K562 (cell line): Measurements from ENCODE around the gene TRMT112. TPM values are rescaled to one million over a fixed set of nuclear protein-coding genes. Genes with fewer than 3 reads are reported as not detected.
A peak's percentile ranks its signal among the peaks of the same experiment; 100 is the strongest.

ENCODE experiments used
- C11orf30 ChIP-seq: fragments of 450-650 bp; IDR thresholded peaks from 2 replicates; pipeline ENCODE4 v1.6.1; 2016; ENCODE audit warnings: low read depth, mild to moderate bottlenecking
- CREM ChIP-seq: IDR thresholded peaks from 2 replicates; pipeline ENCODE4 v1.6.1; 2014; ENCODE audit warnings: antibody characterized with exemption, low read depth
- ETV6 ChIP-seq, 3 experiments: fragments of 150-350 bp in 1 of 3; sonication (generic) in 1 of 3; formaldehyde crosslinking in 1 of 3; IDR thresholded peaks; 2 replicates each; pipeline versions ENCODE4 v1.6.1 to v1.8.0; 2014 to 2022; ENCODE audit warnings: borderline replicate concordance in 2 of 3, low read depth in 2 of 3, antibody characterized with exemption in 1 of 3, low read length in 1 of 3, mild to moderate bottlenecking in 1 of 3, missing genetic modification reagents in 1 of 3
- FOXK2 ChIP-seq, 2 experiments: fragments of 450-650 bp; IDR thresholded peaks in 1 of 2; conservative IDR thresholded peaks in 1 of 2; 2 replicates each; pipeline ENCODE4 v1.6.1; 2016; ENCODE audit warnings: low read depth in 2 of 2, mild to moderate bottlenecking in 1 of 2
- IFI16 ChIP-seq: fragments of 250-450 bp; sonication (Bioruptor Pico); IDR thresholded peaks from 2 replicates; pipeline ENCODE4 v2.1.2; 2022; ENCODE audit warnings: mild to moderate bottlenecking, inconsistent platforms
- KAT7 ChIP-seq: sonication (generic); formaldehyde crosslinking; IDR thresholded peaks from 2 replicates; pipeline ENCODE4 v1.8.0; 2022; ENCODE audit warnings: missing genetic modification reagents, mild to moderate bottlenecking, borderline replicate concordance
- MAFG ChIP-seq: fragments of 450-650 bp; conservative IDR thresholded peaks from 2 replicates; pipeline ENCODE4 v1.6.1; 2016; ENCODE audit warnings: missing genetic modification characterization, missing compliant biosample characterization
- MTA3 ChIP-seq: fragments of 450-650 bp; formaldehyde crosslinking; IDR thresholded peaks from 2 replicates; pipeline ENCODE4 v1.6.1; 2017; ENCODE audit warnings: mild to moderate bottlenecking, borderline replicate concordance
- POLR2AphosphoS5 ChIP-seq: IDR thresholded peaks from 2 replicates; pipeline ENCODE4 v1.6.1; 2011; ENCODE audit warnings: mild to moderate bottlenecking, low read depth, low read length, moderate library complexity; ENCODE audit not compliant: control insufficient read depth, insufficient read depth
- U2AF1 ChIP-seq: fragments of 200-400 bp; formaldehyde crosslinking; optimal IDR thresholded peaks from 2 replicates; pipeline ENCODE3; 2017; ENCODE audit warnings: mild to moderate bottlenecking, low read depth, low read length, moderate library complexity
- ZNF24 ChIP-seq: fragments of 450-650 bp; IDR thresholded peaks from 2 replicates; pipeline ENCODE4 v1.6.1; 2016
- ZNF407 ChIP-seq: fragments of 450-650 bp; IDR thresholded peaks from 2 replicates; pipeline ENCODE4 v1.6.1; 2016; ENCODE audit warnings: low read depth
- polyA plus RNA-seq, 8 experiments: library from polyadenylated mRNA; depleted of rRNA in 4 of 8; stranded (reverse) in 5 of 8; unstranded in 3 of 8; fragments of >200 nt; fragmentation: Nextera tagmentation in 2 of 8; fragmentation: Illumina TruSeq in 1 of 8; extraction: Ambion mirVana in 2 of 8; extraction: Trizol in 1 of 8; gene quantifications; 2 replicates each; pipeline versions ENCODE4 v1.2.1 to v1.2.3, GENCODE V29; 2011 to 2014; ENCODE audit warnings: inconsistent platforms in 1 of 8, missing spikeins in 1 of 8
- total RNA-seq, 7 experiments: library from RNA; depleted of rRNA in 6 of 7; stranded (reverse); fragments of >200 nt in 6 of 7; fragmentation: Illumina TruSeq in 2 of 7; extraction: Trizol in 2 of 7; gene quantifications; 2 replicates each; pipeline versions ENCODE4 v1.2.1 to v1.2.3, GENCODE V29; 2011 to 2021; ENCODE audit warnings: low replicate concordance in 1 of 7
- TF ChIP-seq, protein P1 (sequence below), 2 experiments: fragments of 450-650 bp; conservative IDR thresholded peaks; 2 replicates each; pipeline ENCODE4 v1.6.1; 2017; ENCODE audit warnings: mild to moderate bottlenecking in 2 of 2, moderate library complexity in 2 of 2
- TF ChIP-seq, protein P2 (sequence below): fragments of 250-450 bp; sonication (Bioruptor Pico); IDR thresholded peaks from 2 replicates; pipeline ENCODE4 v1.8.0; 2021; ENCODE audit warnings: borderline replicate concordance, mild to moderate bottlenecking, moderate library complexity; ENCODE audit not compliant: poor library complexity, severe bottlenecking

The TRMT112 gene
- total and polyA plus RNA-seq, 9 of the 15 experiments (the other 6 are each of a cell fraction or from before 2014, with no cell fraction given): 162 to 444 (median 300) TPM

DNA sequence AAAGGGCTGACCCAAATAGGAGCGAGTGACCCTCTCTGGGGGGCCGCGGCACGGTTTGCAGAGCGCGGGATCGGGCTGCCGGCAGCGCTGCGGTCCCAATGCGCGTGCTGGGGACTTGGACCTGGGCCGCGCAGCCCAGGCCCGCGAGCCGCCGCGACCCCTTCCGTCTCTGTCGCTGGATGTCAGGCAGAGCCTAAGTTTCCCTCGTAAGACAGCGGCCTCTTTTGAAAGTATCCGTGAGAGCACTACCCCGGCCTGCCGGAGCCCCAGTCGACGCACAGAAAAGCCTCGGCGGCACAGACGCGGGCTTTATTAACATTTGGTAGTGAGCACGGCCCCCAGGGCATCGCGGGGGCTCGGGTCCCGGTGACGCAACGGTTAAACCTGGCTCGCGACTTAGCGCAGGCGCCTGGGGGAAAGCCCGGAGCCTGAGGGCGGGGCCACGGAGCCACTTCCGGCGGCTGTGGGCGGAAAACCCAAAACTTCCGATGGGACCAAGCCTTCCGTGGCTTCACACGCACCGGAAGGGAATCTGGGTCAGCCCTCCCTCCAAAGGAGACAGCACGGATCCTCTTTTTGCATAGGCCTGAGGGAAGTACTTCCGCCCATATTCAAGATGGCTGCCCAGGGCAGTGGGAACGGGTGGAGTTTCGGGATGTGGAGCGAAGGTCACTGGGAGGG lies 47.7 kb downstream of the TRMT112 start (continued):
- peak; percentile 82 for TF ChIP-seq MTA3
- TF ChIP-seq ETV6 (IDR thresholded peaks at IDR 0.05; ENCODE audit: borderline replicate concordance in 1 of 2, low read depth in 2 of 2, low read length in 1 of 2): peak; percentile 43 to 49; a peak in 1 of 4 replicates
- 0 out of 2 replicates have a peak, but pooled peaks have one; percentile 65 for TF ChIP-seq ETV6 (CRISPR knock-in tag; IDR thresholded peaks at IDR 0.05; ENCODE audit: borderline replicate concordance)
- TF ChIP-seq, protein P1, sequence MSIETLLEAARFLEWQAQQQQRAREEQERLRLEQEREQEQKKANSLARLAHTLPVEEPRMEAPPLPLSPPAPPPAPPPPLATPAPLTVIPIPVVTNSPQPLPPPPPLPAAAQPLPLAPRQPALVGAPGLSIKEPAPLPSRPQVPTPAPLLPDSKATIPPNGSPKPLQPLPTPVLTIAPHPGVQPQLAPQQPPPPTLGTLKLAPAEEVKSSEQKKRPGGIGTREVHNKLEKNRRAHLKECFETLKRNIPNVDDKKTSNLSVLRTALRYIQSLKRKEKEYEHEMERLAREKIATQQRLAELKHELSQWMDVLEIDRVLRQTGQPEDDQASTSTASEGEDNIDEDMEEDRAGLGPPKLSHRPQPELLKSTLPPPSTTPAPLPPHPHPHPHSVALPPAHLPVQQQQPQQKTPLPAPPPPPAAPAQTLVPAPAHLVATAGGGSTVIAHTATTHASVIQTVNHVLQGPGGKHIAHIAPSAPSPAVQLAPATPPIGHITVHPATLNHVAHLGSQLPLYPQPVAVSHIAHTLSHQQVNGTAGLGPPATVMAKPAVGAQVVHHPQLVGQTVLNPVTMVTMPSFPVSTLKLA (conservative IDR thresholded peaks at IDR 0.05): peak in 1 of 2 experiments; percentile 83; a peak in 2 of 4 replicates
- peak; percentile 70; the same call in 1 of the 2 replicates for TF ChIP-seq KAT7 (CRISPR knock-in tag)
- TF ChIP-seq ZNF24: no peak
- peak; percentile 66; the same call in 1 of the 2 replicates for TF ChIP-seq C11orf30
- no peak for TF ChIP-seq ZNF407
- TF ChIP-seq, protein P2, sequence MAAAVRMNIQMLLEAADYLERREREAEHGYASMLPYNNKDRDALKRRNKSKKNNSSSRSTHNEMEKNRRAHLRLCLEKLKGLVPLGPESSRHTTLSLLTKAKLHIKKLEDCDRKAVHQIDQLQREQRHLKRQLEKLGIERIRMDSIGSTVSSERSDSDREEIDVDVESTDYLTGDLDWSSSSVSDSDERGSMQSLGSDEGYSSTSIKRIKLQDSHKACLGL (CRISPR knock-in tag): no peak
- no peak for TF ChIP-seq MAFG (tag)
- TF ChIP-seq IFI16 (CRISPR knock-in tag): no peak
- peak; percentile 84 for TF ChIP-seq U2AF1
- TF ChIP-seq CREM: peak; percentile 90
- peak; percentile 74 to 78; a peak in 3 of 4 replicates for TF ChIP-seq FOXK2 (conservative IDR thresholded peaks at IDR 0.05 in 1 of 2, IDR thresholded peaks at IDR 0.05 in 1 of 2; ENCODE audit: low read depth in 2 of 2)
- peak; percentile 65 for TF ChIP-seq POLR2AphosphoS5
